DMS 273 (cell line): Measurements from ENCODE around the gene TGFBR3.
A peak's percentile ranks its signal among the peaks of the same experiment; 100 is the strongest.

Experiments used
- DNase-seq: peaks from one replicate; lab custom pipeline; 2025; ENCODE audit not compliant: unreplicated experiment; lab: John Stamatoyannopoulos, UW

TGFBR3 gene

DNA sequence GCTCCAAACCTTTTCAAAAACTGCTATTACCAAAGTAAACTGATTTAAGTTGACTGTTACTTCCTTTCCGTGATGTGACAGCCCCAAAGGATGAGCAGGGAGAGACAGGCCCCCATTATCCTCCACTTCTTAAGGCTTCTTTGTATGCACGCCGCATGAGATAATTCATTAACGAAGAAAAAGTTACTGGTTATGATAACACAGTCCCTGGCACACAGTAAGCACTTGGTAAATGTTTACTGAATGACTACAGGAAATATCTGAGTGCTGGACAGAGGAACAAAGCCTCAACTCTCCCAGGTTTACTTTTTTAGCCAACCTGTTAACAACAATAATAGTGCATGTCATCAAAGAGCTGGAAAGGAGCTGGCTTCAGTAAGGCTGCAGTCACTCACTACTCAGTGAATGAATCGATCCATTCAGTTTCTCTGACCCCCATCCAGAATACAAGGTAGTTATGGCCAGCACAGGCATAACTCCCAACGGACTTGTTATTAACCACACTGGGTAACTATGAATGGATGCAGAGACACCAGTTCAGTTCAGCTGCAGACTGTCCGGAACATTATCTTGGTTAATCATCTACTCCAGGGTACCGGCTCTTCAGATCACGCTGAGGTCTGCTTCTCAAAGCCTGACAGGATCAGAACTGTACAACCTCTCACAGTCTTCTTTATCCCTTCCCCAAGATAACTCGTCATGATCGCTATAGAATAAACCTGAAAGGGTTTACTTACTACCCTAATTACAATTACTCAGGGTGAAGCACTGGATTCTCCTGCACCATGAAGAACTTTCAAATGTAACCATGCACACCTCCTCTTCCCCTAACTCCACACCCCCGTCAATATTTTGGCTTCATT lies 58.3 kb downstream of the TGFBR3 start:
- DNase-seq, result no peak

DNA sequence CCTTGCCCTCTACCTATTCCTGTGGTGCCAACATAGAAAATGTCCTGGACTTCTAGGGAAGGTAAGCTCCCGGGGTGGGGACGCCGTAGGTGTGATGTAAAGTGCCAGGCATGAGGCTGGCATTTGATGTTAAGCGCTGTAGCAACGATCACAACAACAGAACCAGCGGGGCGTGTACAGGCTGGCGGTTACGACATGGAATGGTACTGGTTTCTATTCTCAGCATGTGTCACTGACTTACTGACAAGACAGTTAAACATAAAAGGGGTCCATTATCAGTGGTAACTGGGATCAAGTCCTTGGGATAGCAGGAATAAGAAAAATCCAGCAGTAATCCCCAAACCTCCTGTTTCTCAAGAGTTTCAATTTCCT lies 58.9 kb downstream of the TGFBR3 start:
- DNase-seq, result no peak

DNA sequence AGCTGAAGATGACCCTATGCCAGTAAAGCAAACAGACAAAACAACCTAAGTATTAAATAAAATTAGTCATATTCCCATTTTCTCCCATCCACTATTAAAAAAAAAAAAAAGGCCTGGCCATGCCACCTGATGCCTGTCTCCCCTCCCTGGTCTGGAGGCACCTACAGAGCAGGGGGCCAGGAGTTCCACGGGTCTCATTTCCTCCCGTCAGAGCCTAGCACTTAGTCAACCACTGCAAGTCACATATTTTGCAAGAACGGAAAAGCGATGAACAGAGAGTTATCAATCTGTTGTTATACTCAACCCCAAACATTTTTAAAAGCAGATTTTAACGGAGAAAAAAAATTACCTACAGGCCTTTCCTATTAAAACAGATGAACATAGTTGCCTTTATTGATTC lies 59.3 kb downstream of the TGFBR3 start:
- no peak for DNase-seq

DNA sequence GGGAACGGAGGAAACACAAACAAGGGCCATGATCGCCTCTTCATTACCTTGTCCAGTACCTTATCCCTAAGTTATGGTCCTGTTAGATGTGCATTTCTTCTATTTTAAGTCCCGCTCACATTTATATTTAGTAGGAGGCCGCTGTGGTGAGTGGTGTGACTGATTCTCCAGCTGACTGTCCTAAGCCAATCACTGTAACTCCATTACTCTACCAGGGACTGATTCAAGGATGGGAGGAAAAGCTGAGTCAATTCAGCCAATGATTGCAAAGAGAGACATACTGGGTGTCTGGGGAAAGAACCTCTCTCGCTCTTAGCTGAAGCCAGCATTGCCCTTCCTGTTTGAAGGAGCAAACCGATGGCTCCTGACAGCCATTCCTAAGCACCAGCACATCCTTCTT lies 59.7 kb downstream of the TGFBR3 start:
- DNase-seq, result no peak

DNA sequence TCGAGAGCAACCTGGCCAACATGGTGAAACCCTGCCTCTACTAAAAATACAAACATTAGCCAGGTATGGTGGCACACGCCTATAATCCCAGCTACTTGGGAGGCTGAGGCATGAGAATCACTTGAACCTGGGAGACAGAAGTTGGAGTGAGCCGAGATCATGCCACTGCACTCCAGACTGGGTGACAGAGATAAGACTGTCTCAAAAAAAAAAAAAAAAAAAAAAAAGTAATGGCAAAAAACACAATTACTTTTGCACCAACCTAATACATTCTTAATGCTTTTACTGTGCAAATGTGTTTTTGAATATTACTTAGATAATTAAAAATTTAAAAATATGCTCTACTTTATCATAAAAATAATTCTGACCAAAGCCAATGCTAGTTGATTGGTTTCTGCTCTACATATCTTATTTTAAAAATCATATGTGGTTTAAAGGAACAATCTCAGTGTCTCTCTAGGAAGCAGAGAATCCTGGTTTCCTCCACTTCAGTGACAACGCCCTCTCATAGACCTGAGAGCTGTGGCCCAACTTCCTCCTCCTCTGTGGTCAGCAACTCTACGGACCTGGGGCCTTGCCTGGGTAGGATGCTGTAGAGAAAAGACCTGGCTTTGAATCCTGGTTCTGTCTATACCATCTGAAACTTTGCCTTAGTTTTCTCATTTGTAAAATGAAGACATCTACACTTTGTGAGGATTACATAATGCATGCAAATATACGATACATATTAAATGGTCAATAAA lies 64.7 kb downstream of the TGFBR3 start:
- DNase-seq, result no peak

DNA sequence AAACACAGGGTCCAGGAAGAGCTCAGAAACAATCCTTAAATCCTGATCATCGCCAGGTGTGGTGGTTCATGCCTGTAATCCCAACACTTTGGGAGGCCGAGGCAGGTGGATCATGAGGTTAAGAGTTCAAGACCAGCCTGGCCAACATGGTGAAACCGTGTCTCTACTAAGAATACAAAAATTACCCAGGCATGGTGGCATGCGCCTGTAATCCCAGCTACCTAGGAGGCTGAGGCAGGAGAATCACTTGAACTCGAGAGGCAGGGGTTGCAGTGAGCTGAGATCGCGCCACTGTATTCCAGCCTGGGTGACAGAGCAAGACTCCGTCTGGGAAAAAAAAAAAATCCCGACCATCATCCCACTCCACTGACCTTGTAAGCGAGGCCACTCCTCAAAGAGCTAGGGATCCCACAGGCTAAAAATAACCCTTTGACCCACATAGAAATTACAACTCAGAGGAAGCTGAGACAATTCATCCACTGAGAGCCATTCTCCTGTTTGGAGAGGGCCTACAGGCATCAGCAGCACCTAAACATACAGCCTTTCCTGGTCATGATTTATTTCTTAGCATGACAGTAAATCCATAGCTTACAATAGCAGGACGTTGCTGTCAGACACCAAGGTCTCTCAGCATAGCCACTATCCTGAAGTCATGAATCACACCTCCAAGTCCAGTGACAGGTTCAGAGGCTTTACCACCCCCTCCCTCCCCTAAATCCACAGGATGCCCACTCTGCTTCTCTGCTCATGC lies 66.7 kb downstream of the TGFBR3 start:
- DNase-seq, result no peak

DNA sequence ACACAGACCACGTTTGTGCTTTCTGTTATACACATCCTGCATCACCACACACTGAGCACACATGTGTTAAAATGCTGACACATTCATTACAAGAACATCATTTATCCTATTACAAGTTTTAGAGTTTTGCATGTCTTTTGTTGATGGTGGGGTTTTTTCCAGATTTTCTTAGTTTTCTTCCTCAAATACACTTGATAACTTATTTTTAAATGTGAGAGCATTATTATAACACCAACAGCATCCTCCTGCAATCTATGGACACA lies 67.3 kb downstream of the TGFBR3 start:
- no peak for DNase-seq

DNA sequence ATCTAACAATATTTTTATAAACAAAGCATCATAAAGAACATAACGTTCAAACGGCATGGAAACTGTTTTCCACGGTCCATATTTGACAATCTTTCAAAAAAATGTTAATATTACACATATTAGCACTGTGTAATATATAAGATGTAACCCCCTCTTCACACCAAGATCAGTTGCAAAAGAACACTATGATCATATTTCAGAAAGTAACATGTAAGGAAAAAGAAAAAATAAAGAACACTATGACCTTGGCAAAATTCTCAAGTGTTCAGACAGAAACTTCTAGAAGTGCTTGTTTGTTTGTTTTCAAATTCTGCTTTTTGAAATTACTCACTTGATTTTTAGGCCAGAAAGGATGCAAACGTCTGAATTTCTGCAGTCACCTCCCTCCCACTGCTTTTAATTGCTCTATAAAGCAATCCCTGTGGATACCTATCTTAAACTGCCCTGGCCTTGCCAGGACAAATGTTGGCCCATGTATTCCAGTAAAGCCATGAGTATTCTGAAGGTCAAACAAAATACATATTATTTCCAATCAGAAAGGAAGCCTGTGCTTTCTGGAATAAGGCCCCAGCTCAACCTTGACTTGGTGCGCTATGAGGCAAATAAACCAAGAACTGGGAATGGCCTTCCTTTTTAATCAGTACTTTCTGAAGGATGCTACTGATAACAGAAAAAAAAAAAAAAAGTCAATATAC lies 68.6 kb downstream of the TGFBR3 start:
- no peak for DNase-seq

DNA sequence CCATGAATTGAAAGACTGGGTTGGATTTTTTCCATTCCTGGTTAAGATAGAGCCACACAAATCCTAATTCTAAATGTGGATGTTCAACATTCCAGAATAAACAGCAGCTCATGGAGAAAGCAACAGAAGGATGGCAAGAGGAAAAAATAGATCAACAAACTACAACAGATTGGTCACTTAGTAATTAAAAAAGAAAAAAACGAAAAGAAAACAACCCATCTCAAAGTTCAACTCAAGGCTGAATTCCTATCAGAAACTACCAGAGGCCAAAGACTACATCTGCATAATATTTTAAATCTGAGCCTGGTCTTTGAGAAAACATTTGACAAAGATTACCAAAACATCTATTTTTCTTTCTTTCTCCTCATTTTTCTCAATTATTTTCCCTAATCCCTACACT lies 69.9 kb downstream of the TGFBR3 start:
- DNase-seq, result no peak

DNA sequence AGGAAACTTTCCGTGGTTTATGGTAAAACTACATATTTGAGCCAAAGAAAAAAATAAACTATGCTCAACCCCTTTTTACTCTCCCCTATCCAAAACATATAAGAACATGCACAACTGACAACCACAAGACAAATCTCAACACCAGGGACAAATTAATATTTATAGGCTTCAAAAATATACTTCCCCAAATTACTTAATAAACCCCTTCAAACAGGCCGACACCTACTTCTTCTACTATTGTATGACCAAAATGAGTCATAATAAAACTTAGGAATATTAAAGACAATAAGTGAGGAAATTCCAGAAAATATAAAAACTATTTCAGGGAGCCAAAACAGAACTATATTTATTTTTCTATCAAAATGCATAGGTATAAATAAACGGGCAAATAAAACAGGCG lies 71.5 kb downstream of the TGFBR3 start:
- no peak for DNase-seq

DNA sequence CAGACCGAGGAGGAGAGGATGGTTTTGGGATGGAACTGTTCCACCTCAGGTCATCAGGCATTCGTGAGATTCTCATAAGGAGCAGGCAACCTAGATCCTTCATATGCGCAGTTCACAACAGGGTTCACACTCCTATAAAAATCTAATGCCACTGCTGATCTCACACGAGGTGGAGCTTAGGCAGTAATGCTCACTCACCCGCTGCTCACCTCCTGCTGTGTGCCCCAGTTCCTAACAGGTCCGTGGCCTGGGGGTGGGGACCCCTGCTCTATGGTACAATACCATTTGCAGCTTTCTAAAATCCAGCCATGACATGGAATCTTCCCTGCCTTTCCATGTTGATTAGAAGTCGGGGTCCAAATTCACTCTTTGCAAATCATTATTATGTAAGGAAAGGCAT lies 72.1 kb downstream of the TGFBR3 start:
- DNase-seq, result no peak

DNA sequence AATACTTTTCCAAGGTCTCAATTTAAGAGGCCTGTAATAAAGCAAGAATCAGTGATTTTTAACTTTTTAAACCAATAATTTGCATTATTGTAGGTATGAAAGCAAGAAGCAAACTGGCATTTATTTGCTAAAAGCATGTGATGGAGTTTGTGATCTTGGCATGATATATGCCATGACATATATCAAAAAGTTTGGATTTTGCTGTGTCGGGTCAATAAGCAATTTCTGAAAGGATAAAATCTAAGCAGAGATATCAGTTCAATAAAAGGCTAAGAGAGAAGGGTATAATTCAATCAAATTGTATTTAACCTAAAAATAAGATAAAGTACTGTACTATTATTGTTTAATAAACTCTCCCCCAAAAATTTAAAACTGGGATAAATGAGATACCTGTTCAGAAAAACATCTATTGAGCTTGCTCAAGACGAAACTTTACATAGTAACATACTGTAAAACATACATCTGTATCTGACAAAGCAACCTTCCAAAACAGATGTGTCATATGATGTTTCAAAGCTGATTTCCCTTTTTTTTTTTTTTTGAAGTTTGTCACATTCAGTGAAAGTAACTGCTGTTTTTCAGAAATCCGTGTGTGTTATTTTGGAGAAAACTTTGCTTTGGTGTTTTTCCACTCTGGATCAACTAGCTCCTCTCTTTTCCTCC lies 74.5 kb downstream of the TGFBR3 start:
- DNase-seq, result no peak

DNA sequence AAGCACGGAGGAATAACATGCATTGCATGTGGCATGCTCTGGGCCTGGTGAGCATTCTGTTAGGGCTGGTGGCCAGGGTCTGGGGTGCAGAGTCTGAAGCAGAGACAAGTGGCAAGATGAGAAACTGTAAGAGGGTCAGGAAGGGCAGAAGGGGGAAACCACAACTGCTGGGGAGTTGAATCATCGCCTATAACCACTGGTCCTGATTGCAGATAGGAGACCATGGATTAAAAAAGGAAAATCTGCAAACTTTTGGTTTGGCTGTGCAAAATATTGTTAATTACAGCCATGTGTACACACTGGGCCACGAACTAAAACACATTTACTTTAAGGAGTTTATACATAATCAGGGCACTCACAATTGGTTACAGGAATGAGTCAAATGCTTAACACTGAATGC lies 76.6 kb downstream of the TGFBR3 start:
- no peak for DNase-seq

DNA sequence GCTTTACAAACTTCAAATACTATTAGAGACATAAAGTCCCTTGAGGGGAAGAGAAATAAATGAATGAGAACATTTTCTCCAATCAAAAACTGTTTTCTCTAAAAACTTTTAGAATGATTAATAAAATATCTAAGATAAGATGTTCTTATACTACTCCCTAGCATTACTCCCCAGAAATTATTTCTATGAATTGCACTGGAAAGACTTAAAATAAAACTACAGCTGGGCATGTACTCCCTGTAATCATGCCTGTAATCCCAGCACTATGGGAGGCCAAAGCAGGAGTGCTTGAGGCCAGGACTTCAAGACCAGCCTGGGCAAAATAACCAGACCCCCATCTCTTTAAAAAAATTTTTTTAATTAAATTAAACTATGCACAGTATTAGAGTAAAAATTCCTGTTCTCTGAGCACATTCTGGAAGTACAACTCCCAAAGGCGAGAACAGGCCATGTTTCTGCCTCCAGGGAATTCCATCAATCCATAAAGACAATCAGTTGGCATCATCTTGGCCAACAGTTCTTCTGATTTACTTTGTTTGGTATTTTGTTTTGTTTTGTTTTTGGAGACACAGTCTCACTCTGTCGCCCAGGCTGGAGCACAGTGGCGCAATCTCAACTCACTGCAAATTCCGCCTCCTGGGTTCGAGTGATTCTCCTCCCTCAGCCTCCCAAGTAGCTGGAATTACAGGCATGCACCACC lies 77.9 kb downstream of the TGFBR3 start:
- no peak for DNase-seq

DNA sequence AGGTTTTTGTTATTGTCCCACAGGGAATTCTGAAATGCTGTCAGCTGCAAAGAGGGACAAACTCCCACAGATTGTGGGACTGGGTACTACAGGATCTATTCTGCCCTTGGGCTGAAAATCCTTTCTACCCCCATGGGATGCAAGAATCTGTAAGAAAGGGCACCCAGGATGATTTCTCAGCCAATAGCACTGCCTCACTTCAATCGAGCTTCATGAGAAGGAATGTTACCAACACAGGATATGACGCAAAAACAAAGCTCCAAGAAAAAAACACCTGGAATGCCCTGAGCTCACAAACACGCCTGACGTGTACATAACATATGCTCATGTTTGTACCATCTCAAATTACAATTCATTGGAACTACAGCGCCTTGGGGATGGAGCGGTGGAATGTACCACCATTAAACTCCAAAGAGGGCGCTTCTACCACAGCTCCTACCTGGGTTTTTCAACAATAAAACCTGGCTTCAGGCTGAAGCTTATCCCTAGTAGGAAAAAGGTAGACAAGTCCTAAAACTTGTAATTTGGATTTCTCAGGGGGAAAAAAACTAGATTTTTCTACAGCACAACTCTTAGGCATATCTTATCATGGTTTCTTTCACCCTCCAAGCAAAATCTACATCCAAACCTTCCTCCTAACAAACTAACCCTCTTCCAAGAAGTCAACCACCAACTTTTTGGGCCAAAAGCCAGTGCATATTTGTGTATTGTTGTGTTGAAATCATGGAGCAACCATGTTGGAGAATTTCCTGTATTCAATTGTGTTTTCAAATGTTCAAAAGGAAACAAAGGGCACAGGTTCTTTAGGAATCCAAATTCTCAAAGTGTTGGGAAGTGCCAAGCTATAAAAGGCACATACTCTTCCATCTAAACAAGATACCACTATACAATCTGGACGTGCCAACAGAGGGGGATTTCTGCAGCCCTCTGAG lies 78.9 kb downstream of the TGFBR3 start:
- peak; percentile 67 for DNase-seq

DNA sequence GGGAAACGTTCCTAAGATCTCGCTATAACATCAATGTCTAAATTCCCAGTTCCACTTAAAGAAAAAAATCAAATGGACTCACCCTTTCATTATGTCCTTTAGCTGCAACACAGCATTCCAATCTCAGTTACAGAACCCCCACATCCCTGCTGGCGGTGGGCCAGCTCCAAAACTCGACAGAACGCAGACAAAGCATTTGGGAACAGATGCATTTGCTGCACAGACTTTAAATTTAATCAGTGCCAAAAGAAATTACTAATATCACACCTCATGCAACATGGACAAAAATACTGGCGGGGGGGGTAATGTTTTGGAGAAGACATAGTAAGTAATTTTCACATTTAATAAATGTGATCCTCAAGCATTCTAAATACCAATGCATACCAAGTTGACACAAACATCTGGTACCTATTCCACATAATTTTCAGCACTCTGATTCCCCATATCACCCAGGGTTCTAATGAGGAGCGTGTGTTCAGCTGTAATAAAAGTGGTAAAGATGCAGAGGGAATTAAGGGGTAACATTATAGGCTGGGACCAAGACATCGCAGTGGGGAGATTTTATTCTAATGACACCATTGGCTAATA lies 79.7 kb downstream of the TGFBR3 start:
- peak; percentile 69 for DNase-seq

DNA sequence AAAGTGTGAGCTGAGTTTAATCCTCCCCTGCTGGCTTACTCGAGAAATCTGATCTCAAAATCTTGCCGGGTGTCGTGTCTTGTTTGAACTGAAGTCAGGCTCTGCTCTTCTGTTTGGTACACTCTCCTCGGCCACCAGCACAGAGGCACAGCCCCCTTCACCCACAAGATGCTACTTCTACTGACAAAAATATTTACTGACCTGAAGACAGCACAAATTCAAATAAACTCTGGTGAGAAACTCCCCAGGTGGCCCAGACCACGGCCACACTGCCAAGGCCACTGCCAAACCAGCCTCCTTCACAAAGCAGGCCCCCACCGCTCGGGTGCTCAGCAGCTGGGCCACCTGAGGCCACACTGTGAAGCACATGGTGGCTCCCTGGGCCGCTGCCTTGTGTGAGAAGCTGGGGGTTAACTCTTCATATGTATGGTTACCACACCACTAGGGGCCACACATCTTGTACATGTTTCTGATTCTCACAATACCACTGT lies 80.6 kb downstream of the TGFBR3 start:
- DNase-seq, result peak; percentile 47

DNA sequence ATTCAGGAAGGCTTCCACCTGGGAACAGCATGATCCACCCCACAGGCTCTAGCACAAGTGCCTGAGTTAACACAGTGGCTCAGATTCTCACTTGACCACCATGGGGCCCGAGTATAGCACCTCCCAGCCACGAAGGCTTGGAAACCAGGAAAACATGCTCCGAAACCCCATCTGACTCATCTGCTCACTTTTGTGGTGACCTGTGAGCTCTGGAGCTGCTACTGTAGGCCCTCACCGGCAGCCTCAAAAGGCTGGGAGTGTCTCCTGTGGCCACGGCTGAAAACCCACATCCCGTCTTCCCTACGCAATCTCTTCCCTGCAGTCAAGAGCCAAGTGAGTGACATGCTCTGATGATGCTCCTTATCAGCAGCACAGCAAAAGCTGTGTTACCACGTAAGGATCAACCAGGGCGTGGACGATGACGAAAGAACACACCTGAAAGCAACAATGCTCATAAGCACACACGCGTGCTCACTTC lies 81.4 kb downstream of the TGFBR3 start:
- DNase-seq, result no peak
